Astrocyte of the cerebellum (primary cell): ENCODE results near the gene LATS1.
A peak's percentile ranks its signal among the peaks of the same experiment; 100 is the strongest.

Experiments used
- DNase-seq: peaks from one replicate; pipeline ENCODE4 v3.0.0-alpha.2; 2011; ENCODE audit warnings: low read depth
- H3K4me3 ChIP-seq: 2 replicates; pipeline ENCODE4 v1.5.1; 2011; ENCODE audit warnings: mild to moderate bottlenecking, low read depth, low read length, moderate library complexity
- in situ Hi-C: cut with HindIII; loops from 2 replicates; pipeline ENCODE4 v1.10.0; 2017; ENCODE audit warnings: low sequenced_read_pairs
- TF ChIP-seq, protein P1 (sequence below): IDR thresholded peaks from 2 replicates; pipeline ENCODE4 v1.5.1; 2012; ENCODE audit warnings: low read length, low read depth, moderate library complexity, mild to moderate bottlenecking; ENCODE audit errors: missing control alignments

The LATS1 gene

DNA sequence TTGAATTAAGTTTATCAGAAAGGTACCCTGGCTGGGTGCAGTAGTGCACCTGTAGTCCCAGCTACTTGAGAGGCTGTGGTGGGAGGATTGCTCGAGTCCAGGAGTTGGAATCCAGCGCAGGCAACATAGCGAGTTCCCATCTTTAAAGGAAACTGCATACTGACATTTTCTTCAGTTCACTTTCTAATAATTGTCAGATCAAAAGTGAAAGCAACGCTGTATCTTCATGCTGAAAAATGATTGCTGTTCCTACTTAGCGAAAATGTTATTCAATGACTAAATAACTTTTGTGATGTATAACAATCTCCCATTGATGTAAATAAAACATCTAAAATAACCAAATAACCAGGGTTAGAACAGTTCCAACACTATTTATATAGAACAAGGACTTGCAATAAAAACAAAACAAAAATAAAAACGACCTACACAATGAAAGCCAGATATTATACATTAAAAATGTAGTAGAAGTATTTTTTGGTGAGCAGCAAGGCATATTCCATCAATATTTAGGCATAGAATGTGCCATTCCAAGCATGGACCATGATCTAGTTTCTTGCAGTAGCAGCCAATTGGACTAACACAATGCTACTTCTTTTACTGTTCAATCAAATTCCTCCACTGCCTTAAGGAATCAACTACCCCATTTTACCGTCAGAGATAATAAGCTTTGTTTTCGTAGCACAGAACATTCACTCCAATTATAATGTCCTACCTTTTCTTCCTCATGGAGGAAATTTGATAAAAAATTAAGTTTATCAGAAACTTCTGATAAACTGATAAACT lies 1.5 kb downstream of the LATS1 start:
- peak overlapping the region; percentile 95 for H3K4me3 ChIP-seq
- in situ Hi-C loops, result no loop called here
- TF ChIP-seq, protein P1, sequence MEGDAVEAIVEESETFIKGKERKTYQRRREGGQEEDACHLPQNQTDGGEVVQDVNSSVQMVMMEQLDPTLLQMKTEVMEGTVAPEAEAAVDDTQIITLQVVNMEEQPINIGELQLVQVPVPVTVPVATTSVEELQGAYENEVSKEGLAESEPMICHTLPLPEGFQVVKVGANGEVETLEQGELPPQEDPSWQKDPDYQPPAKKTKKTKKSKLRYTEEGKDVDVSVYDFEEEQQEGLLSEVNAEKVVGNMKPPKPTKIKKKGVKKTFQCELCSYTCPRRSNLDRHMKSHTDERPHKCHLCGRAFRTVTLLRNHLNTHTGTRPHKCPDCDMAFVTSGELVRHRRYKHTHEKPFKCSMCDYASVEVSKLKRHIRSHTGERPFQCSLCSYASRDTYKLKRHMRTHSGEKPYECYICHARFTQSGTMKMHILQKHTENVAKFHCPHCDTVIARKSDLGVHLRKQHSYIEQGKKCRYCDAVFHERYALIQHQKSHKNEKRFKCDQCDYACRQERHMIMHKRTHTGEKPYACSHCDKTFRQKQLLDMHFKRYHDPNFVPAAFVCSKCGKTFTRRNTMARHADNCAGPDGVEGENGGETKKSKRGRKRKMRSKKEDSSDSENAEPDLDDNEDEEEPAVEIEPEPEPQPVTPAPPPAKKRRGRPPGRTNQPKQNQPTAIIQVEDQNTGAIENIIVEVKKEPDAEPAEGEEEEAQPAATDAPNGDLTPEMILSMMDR, result no peak
- DNase-seq, result no peak

- no peak overlapping the region for H3K4me3 ChIP-seq
- TF ChIP-seq, protein P1, result no peak
- DNase-seq, result no peak
- in situ Hi-C loops, result no loop called here
These were observed 3.5 kb downstream of the LATS1 start for GRCh38 chr6:149714442-149714841.

- in situ Hi-C loops, result no loop called here
- DNase-seq, result no peak
- H3K4me3 ChIP-seq, result no peak overlapping the region
- TF ChIP-seq, protein P1, result no peak
These were observed 6.2 kb downstream of the LATS1 start for GRCh38 chr6:149711711-149712110.

DNA sequence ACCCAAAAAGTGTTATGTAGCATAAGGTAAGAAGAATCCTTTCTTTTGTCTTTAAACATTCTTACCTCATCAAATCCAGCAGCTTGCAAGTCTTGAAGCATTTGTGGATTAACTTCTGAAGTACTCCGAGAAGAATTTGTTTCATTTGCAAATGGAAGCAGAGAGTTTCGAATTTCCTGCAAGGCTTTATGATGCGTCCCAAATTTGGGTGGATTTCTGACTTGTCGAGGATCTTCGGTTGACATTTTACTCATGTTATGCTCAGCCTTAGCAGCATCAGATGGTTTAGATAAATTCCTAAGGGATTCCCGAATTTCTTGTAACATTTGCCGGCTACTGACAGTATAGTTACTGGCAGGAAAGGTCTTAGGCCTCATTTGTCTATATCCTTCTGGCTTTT lies 16.2 kb downstream of the LATS1 start:
- no peak for DNase-seq
- TF ChIP-seq, protein P1, result no peak
- no peak overlapping the region for H3K4me3 ChIP-seq
- in situ Hi-C loops, result no loop called here

GRCh38 chr6:149699150-149699549 lies 18.8 kb downstream of the LATS1 start:
- no peak for DNase-seq
- H3K4me3 ChIP-seq, result no peak overlapping the region
- TF ChIP-seq, protein P1, result no peak
- in situ Hi-C loops, result no loop called here

DNA sequence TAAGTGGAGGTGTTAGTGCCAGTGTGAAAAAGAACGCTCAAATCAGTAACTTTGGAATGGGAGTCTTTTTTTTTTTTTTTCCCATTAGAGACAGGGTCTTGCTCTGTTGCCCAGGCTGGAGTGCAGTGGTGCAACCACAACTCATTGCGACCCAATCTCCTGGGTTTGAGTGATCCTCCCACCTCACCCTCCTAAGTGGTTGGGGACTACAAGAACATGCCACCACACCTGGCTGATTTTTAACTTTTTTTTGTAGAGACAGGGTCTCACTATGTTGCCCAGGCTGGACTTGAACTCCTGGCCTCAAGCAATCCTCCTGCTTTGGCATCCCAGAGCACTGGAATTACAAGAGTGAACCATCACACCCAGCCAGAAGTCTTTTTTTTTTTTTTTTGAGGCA lies 19.7 kb downstream of the LATS1 start:
- no peak for DNase-seq
- TF ChIP-seq, protein P1, result no peak
- no peak overlapping the region for H3K4me3 ChIP-seq
- in situ Hi-C loops, result no loop called here
